Breast epithelium (tissue), 4 donors: ENCODE data around the gene TUBB8. TPM values are rescaled to one million over a fixed set of nuclear protein-coding genes. Genes with fewer than 3 reads are reported as not detected.
"Not testable (repeated sequence)": the region's sequence is repeated elsewhere in the genome, so short reads cannot be mapped to it uniquely, and the experiment has no call there.

Experiments used
- DNase-seq, 2 donors: peaks; one replicate each; pipeline ENCODE4 v3.0.0-alpha.2; 2019; ENCODE audit warnings: low spot score in 2 of 2
- H3K27ac ChIP-seq, 2 donors: fragments of 200-600 bp; sonication (generic) in 1 of 2; one replicate each; pipeline ENCODE4 v1.5.1; 2016 to 2019; ENCODE audit warnings: mild to moderate bottlenecking in 1 of 2
- H3K27me3 ChIP-seq, 2 donors: fragments of 200-600 bp; sonication (generic) in 1 of 2; one replicate each; pipeline versions ENCODE4 v1.5.1 to v1.6.0; 2017 to 2019; ENCODE audit warnings: control low read depth in 1 of 2, mild to moderate bottlenecking in 1 of 2
- H3K36me3 ChIP-seq: fragments of 200-600 bp; one replicate; pipeline ENCODE4 v1.5.1; 2019
- H3K4me1 ChIP-seq, 2 donors: fragments of 200-600 bp; sonication (generic); one replicate each; pipeline ENCODE4 v1.5.1; 2016 to 2019; ENCODE audit warnings: control low read depth in 1 of 2
- H3K4me3 ChIP-seq, 3 donors: fragments of 200-600 bp; sonication (generic); 1 replicate in 2 of 3; 2 replicates in 1 of 3; pipeline ENCODE4 v1.5.1; 2016 to 2019; ENCODE audit warnings: mild to moderate bottlenecking in 3 of 3, moderate library complexity in 2 of 3
- H3K9me3 ChIP-seq, 2 donors: fragments of 200-600 bp; sonication (generic) in 1 of 2; one replicate each; pipeline ENCODE4 v1.5.1; 2016 to 2019; ENCODE audit warnings: control low read depth in 1 of 2
- intact Hi-C: fragments of 100-400 bp; cut with DNase I; formaldehyde crosslinking; loops from one replicate; pipeline ENCODE4 v1.15.1; 2023; ENCODE audit warnings: low total_unique reads
- total RNA-seq, 3 donors: library from RNA; depleted of rRNA; stranded (reverse); fragments of >200 nt; gene quantifications; one replicate each; pipeline ENCODE4 v1.1.0, GENCODE V29; 2016

Gene TUBB8
- total RNA-seq, 3 donors from 2014 or later = 0.59 TPM; not detected in 2

DNA sequence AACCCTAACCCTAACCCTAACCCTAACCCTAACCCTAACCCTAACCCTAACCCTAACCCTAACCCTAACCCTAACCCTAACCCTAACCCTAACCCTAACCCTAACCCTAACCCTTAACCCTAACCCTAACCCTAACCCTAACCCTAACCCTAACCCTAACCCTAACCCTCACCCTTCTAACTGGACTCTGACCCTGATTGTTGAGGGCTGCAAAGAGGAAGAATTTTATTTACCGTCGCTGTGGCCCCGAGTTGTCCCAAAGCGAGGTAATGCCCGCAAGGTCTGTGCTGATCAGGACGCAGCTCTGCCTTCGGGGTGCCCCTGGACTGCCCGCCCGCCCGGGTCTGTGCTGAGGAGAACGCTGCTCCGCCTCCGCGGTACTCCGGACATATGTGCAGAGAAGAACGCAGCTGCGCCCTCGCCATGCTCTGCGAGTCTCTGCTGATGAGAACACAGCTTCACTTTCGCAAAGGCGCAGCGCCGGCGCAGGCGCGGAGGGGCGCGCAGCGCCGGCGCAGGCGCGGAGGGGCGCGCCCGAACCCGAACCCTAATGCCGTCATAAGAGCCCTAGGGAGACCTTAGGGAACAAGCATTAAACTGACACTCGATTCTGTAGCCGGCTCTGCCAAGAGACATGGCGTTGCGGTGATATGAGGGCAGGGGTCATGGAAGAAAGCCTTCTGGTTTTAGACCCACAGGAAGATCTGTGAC is 38.7 kb downstream of the TUBB8 start:
- H3K27ac ChIP-seq, H3K4me1 ChIP-seq, H3K4me3 ChIP-seq, H3K36me3 ChIP-seq, DNase-seq, H3K9me3 ChIP-seq, H3K27me3 ChIP-seq, intact Hi-C loops: not testable (repeated sequence)

Other genes starting within 250 kb of the TUBB8 start
- gene ZMYND11, start 86.2 kb upstream of the TUBB8 start, total RNA-seq = 10 to 100 TPM; 73.7 to 96.2 (median 83.7) TPM